Stimulated activated CD4-positive, alpha-beta T cell treated with anti-CD3 and anti-CD28 coated beads, Interleukin-15, amount 100 ng/mL, for 24 hours (primary cell): Measurements from ENCODE around the gene CNTRL.

Source experiments
- DNase-seq: peaks from one replicate; pipeline ENCODE4 v3.0.0-alpha.2; 2020

CNTRL gene

DNA sequence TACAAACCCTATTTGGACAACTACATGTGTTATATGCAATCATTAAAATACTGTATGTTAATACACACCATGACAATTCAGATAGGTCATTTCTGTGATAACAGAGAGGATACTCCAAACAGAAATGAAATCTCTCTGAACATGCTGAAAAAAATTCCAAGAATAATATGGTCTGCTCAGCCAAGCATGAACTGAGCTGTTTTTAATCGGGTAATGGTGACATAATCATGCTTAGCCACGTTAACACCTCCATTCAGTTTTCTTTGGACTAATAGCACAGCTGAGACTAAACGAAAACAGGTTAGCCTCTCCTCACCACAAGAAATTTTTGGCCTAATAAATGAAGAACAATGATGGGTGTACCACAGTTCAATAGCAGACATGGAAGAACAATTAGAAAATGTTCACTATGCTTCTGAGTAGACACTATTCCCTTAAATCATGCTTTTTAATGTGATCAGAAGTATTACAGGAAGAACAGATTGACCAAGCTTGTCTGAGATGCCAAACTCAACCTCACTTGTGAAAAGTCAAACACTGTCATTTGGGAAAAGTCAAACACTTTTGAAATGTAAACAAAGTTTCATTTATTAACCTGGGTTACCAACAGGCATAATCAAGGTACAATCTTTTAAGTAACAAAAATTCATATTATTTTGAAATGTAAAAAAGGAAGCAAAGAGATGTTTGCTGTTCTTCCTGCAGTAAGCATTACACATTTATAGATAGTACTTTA, 107.5 kb downstream of the CNTRL start:
- no peak for DNase-seq

- DNase-seq = no peak
Observed at GRCh38 chr9:121182989-121183388, 108.2 kb downstream of the CNTRL start.

- DNase-seq = no peak
Observed at GRCh38 chr9:121183666-121184423, 109.1 kb downstream of the CNTRL start.

DNA sequence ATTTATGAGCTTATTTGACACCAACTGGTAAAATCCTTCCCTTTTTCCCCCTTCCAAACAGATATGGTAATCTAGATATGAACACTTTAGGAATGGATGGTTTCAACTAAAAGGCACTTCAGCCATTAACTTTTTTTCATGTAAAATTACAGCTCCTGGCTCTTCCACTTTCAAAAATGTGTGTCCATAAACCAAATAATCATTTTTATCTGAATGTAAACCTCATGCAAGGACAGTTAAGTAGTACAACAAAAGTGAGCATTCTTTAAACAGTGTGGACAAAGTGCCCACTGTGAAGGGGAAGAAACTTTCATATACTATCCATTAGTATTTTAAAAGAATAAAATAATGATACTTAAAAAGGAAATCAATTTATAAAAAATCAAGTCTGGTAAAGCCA, 109.7 kb downstream of the CNTRL start:
- DNase-seq = no peak

DNA sequence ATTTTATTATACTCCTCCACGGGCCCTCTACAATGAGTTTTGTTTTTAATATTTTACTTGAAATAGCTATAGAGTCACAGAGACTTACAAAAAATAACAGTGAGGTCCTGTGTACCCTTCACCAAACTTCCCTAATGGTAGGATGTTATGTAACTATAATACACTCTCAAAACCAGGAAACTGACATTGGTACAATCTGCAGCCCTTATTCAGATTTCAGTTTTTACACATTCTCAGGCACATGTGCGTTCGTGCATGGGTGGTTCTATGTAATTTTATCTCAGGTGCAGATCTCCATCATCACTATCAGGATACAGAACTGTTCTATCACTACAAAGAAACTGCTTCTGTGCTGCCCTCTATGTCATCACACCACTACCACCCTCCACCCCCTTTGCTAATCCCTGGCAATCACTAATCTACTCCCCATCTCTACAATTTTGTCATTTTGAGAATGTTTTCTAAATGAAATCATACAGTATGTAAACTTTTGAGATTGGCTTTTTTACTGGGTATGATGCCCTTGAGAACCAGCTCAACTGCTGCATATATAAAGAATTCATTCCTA, 110.5 kb downstream of the CNTRL start:
- no peak for DNase-seq

DNA sequence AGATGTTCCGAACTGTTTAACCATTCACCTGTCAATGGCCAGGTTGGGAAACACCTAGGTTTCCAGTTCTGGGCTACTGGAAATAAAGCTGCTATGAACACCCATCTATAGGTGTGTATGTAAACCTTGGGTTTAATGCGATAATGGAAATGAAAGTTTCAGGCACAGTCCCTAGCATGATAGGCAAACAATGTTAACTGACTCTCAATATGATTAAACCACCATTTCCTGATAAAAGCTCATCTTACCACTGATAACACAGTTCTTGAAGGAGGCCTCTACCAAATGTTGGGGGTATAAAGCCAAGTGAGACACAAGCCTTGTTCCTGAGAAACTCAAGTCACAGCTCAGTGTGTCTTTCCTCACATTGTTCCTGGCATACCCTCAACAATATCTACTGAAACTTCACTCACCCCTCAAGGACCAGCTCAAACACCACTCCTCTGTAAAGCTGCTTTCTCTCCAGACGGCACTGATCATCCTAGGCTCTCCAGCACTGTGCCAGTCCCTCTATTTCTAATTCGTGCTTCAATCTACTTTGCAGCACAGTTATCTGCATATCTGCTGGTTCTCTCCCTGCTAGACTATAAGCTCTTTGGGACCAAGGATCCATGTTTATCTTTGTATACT, 111.1 kb downstream of the CNTRL start:
- no peak for DNase-seq

- DNase-seq = no peak
Observed at GRCh38 chr9:121187636-121188305, 113.0 kb downstream of the CNTRL start.

- no peak for DNase-seq
Observed at GRCh38 chr9:121189006-121189405, 114.3 kb downstream of the CNTRL start.

DNA sequence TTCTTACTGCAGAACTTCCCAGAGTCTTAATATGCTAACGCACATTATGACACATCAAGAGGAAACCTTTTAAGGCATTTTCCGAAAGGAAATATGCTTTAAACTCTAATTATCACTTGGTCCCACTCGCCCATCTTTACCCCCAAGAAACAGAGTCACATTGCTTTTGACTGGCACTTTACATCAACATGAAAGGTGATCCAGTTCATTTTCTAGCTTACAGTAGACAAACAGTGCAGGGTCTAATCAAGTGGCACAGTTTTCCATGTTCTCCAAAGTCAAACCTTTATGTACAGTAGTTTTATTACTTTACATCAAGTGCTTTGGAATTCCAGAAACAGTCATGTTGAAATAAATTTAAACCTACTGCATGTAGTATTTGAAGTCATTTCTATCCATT, 114.9 kb downstream of the CNTRL start:
- no peak for DNase-seq

GRCh38 chr9:121191235-121191634, 116.5 kb downstream of the CNTRL start:
- DNase-seq = no peak

DNA sequence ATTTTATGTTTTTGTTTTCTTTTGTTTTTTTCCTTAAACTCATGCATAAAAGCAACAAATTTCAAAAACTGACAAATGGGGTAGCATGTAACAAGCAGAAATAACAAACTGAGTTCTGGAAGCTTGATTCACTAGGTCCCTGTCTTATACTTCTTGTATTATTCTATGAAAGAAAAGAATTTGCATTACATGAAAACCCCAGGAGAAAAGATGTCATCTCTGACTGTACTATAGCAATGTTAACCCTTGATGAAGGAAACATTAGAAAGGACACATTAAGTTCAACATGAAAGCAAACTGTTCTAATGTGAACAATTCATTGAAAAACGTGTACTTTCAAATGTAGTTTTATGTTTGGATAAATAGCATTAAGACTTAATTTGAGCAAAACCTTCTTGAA, 117.8 kb downstream of the CNTRL start:
- DNase-seq = no peak

- DNase-seq = no peak
Observed at GRCh38 chr9:121192959-121193640, 118.3 kb downstream of the CNTRL start.

DNA sequence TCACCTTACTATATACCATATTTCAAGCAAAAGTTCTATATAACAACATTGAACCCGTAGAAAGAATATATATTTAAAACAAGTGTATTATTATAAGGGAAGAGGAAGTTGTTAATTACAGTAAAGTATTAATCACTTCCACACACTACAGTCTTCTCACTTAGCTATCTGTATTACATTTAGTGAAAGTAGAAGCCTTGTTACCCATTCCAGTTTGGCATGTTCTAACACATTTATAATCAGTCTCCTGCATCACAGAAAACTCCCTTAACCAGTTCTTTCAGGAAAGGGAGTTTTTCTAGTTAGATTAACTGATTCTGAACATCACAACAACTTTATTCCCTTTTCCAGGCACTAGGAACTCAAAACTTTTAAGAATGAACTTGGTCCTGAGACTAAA, 120.0 kb downstream of the CNTRL start:
- DNase-seq = no peak

DNA sequence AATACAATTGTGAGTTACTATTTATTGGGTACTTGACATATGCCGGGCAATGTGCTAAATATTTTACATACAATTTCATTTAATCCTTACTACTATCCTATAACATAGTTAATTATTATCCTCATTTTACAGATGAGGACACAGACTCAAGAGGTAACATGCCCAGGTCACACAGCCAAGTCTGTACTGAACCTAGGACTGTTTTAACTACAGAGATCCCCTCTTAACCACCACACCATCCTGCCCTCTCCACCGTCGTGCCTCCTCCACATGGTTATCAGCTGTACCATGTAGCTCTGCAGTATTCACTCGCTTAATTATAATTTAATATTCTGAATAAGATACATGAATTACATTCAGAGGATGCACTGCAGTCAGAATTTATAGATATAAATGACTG, 121.6 kb downstream of the CNTRL start:
- DNase-seq = peak; percentile 19

GRCh38 chr9:121197132-121197531, 122.4 kb downstream of the CNTRL start:
- DNase-seq = no peak

DNA sequence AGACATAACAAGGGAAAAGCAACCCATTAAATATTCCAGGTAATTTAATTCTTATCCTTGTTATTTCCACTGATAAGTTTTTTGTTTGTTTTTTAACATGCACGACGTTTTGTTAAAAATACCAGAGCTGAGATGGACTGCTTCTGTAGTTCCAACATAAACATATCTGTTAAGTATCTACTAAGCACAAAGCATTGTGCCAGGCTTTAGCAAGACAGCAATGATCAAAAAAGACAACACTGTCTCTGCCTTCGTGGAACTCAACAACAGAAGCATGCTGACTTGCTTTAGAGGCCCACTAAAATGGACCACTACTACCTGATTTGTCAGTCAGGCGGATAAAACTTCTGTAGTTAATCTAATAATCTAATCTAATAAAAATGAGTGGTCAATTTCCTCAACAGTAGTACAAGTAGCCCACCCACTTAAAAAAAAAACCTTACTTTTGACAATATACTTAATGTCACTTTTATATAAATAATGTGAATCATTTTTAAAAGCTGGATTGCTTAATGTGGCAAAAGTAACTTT, 123.8 kb downstream of the CNTRL start:
- DNase-seq = no peak

DNA sequence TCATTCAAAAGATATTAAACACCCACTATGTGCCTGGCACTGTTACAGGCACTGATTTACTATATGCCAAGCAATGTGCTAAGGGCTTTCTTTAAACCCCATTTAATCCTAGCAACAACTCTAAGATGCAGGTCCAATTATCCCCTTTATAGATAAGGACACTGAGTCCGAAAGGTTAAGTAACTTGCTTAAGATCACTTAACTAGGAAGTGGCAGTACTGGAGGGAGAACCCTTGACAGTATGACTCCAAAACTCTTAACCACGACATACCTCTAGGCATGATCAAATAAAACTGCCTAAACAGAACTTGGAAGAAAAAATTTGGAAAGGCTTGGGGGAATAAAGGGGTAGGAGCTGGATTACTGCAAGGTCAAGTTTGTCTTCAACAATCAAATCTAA, 125.2 kb downstream of the CNTRL start:
- DNase-seq = no peak

- no peak for DNase-seq
Observed at GRCh38 chr9:121200356-121200755, 125.6 kb downstream of the CNTRL start.

- DNase-seq = peak; percentile 50
Observed at GRCh38 chr9:121201045-121201737, 126.4 kb downstream of the CNTRL start.

- DNase-seq = peak; percentile 100
Observed at GRCh38 chr9:121201738-121202533, 127.2 kb downstream of the CNTRL start, which contains the start of gene RAB14. TSS of gene RAB14 (minus strand) at chr9:121201869. CDS start at chr9:121193412, 8,457 bp downstream.

DNA sequence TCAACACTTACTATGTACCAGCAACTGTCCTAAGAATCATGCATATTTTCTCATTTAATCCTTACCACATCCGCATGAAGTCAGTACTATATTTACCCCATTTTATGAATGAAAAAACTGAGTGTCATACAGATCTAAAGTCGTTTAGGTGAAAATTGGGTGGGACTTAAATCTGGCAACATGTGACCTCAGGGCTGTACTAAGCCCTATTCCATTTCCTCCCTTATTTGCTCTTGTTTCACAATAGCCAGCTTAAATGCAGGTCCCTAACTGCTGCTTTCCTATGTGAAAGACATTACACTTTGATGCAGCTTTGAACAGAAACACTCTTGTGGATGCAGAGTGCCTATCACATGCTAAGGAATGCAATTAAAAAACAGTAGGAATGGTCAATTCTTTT, 129.4 kb downstream of the CNTRL start:
- DNase-seq = no peak
